Gastrocnemius medialis (tissue), 4 donors: Measurements from ENCODE around the gene SWAP70.

ENCODE experiments used
- POLR2A ChIP-seq, 2 donors: fragments of 450-650 bp; IDR thresholded peaks; one replicate each; pipeline ENCODE4 v1.6.1; 2017; ENCODE audit warnings: antibody characterized with exemption in 2 of 2, mild to moderate bottlenecking in 2 of 2, moderate library complexity in 2 of 2
- TF ChIP-seq, protein P1 (sequence below), 5 experiments: fragments of 450-650 bp in 3 of 5; fragments of 200-600 bp in 2 of 5; sonication (generic) in 2 of 5; IDR thresholded peaks in 4 of 5; conservative IDR thresholded peaks in 1 of 5; 1 replicate in 4 of 5; 2 replicates in 1 of 5; pipeline ENCODE4 v1.5.1; 2016 to 2019; ENCODE audit warnings: antibody characterized with exemption in 5 of 5, mild to moderate bottlenecking in 3 of 5, moderate library complexity in 3 of 5

DNA sequence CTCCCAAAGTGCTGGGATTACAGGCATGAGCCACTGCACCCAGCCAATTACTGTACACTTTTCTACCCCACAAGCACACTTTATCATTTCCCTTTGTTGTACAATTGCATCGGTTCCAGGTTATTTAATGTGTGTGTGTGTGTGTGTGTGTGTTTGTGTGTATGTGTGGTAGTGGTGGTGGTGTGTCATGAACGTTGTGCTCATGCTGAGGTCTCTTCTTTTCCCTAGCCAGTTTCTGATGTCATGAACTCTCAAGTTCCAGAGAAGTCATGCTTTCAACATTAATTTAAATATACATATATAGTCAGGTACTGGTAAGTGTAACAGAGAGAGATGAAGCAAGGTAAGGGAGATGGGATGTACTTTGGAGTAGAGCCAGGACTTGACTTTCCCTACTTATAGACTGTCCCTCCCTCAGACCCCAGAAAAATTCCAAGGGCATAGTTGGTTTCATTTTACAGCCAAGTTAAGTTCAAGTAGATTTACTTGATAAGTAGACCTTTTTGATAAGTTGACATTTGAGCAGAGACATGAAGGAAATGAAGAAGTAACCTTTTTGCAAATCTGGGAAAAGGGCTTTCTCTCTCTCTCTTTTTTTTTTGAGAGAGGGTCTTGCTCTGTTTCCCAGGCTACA is 47.7 kb upstream of the SWAP70 start:
- TF ChIP-seq, protein P1, sequence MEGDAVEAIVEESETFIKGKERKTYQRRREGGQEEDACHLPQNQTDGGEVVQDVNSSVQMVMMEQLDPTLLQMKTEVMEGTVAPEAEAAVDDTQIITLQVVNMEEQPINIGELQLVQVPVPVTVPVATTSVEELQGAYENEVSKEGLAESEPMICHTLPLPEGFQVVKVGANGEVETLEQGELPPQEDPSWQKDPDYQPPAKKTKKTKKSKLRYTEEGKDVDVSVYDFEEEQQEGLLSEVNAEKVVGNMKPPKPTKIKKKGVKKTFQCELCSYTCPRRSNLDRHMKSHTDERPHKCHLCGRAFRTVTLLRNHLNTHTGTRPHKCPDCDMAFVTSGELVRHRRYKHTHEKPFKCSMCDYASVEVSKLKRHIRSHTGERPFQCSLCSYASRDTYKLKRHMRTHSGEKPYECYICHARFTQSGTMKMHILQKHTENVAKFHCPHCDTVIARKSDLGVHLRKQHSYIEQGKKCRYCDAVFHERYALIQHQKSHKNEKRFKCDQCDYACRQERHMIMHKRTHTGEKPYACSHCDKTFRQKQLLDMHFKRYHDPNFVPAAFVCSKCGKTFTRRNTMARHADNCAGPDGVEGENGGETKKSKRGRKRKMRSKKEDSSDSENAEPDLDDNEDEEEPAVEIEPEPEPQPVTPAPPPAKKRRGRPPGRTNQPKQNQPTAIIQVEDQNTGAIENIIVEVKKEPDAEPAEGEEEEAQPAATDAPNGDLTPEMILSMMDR (IDR thresholded peaks at IDR 0.05 in 4 of 5, conservative IDR thresholded peaks at IDR 0.05 in 1 of 5), result no peak
- TF ChIP-seq POLR2A (IDR thresholded peaks at IDR 0.05), result no peak
